H1 (cell line): ENCODE measurements around the gene SYDE1. TPM values are rescaled to one million over a fixed set of nuclear protein-coding genes. Genes with fewer than 3 reads are reported as not detected.

Experiments used
- CHD1 ChIP-seq: IDR thresholded peaks from 2 replicates; pipeline ENCODE4 v1.6.1; 2012; ENCODE audit warnings: low read depth, low read length, improper control_type of control experiment
- CHD7 ChIP-seq: fragments of 300-600 bp; sonication (generic); IDR thresholded peaks from 2 replicates; pipeline ENCODE4 v1.7.1; 2012; ENCODE audit warnings: low read length, moderate library complexity, mild to moderate bottlenecking, inconsistent platforms; ENCODE audit not compliant: insufficient replicate concordance
- CTBP2 ChIP-seq: IDR thresholded peaks from 2 replicates; pipeline ENCODE4 v1.7.0; 2011; ENCODE audit warnings: borderline replicate concordance, mild to moderate bottlenecking, moderate library complexity, mixed read lengths, low read length; ENCODE audit not compliant: insufficient read depth, insufficient read length
- PHF8 ChIP-seq: fragments of 200-600 bp; sonication (generic); conservative IDR thresholded peaks from 2 replicates; pipeline ENCODE4 v1.7.1; 2012; ENCODE audit warnings: low read depth, mild to moderate bottlenecking, inconsistent platforms, low read length, moderate library complexity
- SAP30 ChIP-seq: fragments of 300-600 bp; sonication (generic); IDR thresholded peaks from 2 replicates; pipeline ENCODE4 v1.7.1; 2012; ENCODE audit warnings: low read length, moderate library complexity, mild to moderate bottlenecking, inconsistent platforms; ENCODE audit not compliant: insufficient read depth, insufficient replicate concordance
- SIX5 ChIP-seq: IDR thresholded peaks from 2 replicates; pipeline ENCODE4 v1.6.1; 2011; ENCODE audit warnings: mild to moderate bottlenecking, low read depth, low read length
- TCF12 ChIP-seq: IDR thresholded peaks from 2 replicates; pipeline ENCODE4 v1.6.1; 2011; ENCODE audit warnings: low read depth, mild to moderate bottlenecking, low read length
- polyA plus RNA-seq, 7 experiments: library from polyadenylated mRNA; depleted of rRNA in 3 of 7; stranded (reverse) in 5 of 7; unstranded in 2 of 7; fragments of >200 nt in 5 of 7; fragments of 200-250 nt in 2 of 7; gene quantifications; 1 replicate in 5 of 7; 2 replicates in 1 of 7; 4 replicates in 1 of 7; pipeline versions ENCODE4 v1.2.1 to v1.2.3, GENCODE V29; 2011 to 2013; ENCODE audit warnings: missing spikeins in 2 of 7, mixed read lengths in 2 of 7
- total RNA-seq: library from RNA; stranded (reverse); fragmentation: NEBNext Ultra II Directional; extraction: Animal tissue kit (Norgen Biotek cat#: 25700); gene quantifications from 2 replicates; pipeline ENCODE4 v1.2.1, GENCODE V29; 2021
- TF ChIP-seq, protein P1 (sequence below): IDR thresholded peaks from 2 replicates; pipeline ENCODE4 v1.6.1; 2011; ENCODE audit warnings: low read depth, mild to moderate bottlenecking, low read length; ENCODE audit not compliant: insufficient read depth
- TF ChIP-seq, protein P2 (sequence below): IDR thresholded peaks from 2 replicates; pipeline ENCODE4 v1.6.1; 2012; ENCODE audit warnings: low read length, inconsistent platforms

Gene SYDE1
- total and polyA plus RNA-seq, 2 of the 8 experiments (the other 6 are each of a cell fraction or from before 2014, with no cell fraction given) = 12.0 to 16.8 TPM

DNA sequence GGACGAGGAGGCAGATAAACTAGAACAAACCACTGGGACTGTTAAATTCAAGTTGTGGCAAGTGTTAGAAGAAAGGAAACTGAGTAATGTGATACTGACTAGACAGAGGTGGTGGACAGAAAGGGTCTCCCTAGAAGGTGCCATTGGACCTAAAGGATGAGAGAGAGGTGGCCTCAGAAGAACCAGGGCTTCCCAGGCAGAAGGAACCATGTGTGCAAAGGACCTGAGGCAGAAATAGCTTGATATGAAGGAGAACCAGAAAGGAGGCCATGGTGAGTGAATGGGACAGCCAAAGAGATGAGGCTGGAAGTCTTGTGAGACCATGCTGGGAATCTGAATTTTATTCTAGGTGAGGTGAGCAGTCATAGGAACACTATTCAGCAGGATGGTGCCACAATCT is 2.8 kb upstream of the SYDE1 start (continued):
- TF ChIP-seq CHD7 (no peak), TCF12 (no peak), PHF8 (no peak), CHD1 (no peak), CTBP2 (no peak), SIX5 (no peak), SAP30 (no peak)
- TF ChIP-seq, protein P1, sequence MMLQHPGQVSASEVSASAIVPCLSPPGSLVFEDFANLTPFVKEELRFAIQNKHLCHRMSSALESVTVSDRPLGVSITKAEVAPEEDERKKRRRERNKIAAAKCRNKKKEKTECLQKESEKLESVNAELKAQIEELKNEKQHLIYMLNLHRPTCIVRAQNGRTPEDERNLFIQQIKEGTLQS = no peak
- TF ChIP-seq, protein P2, sequence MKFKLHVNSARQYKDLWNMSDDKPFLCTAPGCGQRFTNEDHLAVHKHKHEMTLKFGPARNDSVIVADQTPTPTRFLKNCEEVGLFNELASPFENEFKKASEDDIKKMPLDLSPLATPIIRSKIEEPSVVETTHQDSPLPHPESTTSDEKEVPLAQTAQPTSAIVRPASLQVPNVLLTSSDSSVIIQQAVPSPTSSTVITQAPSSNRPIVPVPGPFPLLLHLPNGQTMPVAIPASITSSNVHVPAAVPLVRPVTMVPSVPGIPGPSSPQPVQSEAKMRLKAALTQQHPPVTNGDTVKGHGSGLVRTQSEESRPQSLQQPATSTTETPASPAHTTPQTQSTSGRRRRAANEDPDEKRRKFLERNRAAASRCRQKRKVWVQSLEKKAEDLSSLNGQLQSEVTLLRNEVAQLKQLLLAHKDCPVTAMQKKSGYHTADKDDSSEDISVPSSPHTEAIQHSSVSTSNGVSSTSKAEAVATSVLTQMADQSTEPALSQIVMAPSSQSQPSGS = no peak
